Activated CD4-positive, CD25-positive, alpha-beta regulatory T cell (primary cell): ENCODE results near the gene NPAS3.

ENCODE experiments used
- DNase-seq, 4 experiments: peaks; one replicate each; lab custom pipeline; 2025; lab: John Stamatoyannopoulos, UW

Gene NPAS3

GRCh38 chr14:32938719-32939253, at the start of gene NPAS3:
Gene NPAS3 (plus strand): TSS chr14:32938879.
- DNase-seq: no peak

GRCh38 chr14:32896979-32897697, 41.5 kb upstream of the NPAS3 start:
- DNase-seq: no peak

GRCh38 chr14:32897698-32898064, 41.0 kb upstream of the NPAS3 start:
- DNase-seq: no peak

GRCh38 chr14:32898876-32899275, 39.8 kb upstream of the NPAS3 start:
- no peak for DNase-seq

- no peak for DNase-seq
Observed at GRCh38 chr14:32900547-32900946, 38.1 kb upstream of the NPAS3 start.

GRCh38 chr14:32905013-32905412, 33.7 kb upstream of the NPAS3 start:
- no peak for DNase-seq

- no peak for DNase-seq
Observed at GRCh38 chr14:32906672-32907071, 32.0 kb upstream of the NPAS3 start.

- no peak for DNase-seq
Observed at GRCh38 chr14:32908196-32909084, 30.2 kb upstream of the NPAS3 start.

- no peak for DNase-seq
Observed at GRCh38 chr14:32913725-32914124, 25.0 kb upstream of the NPAS3 start.

- no peak for DNase-seq
Observed at GRCh38 chr14:32914391-32914790, 24.3 kb upstream of the NPAS3 start.

GRCh38 chr14:32920696-32921276, 17.9 kb upstream of the NPAS3 start:
- no peak for DNase-seq

- no peak for DNase-seq
Observed at GRCh38 chr14:32925439-32925838, 13.2 kb upstream of the NPAS3 start.

- DNase-seq: no peak
Observed at GRCh38 chr14:32932302-32932913, 6.3 kb upstream of the NPAS3 start.

GRCh38 chr14:32932914-32933628, 5.6 kb upstream of the NPAS3 start:
- no peak for DNase-seq

GRCh38 chr14:32933629-32934072, 5.0 kb upstream of the NPAS3 start:
- DNase-seq: no peak

- DNase-seq: no peak
Observed at GRCh38 chr14:32934073-32934880, 4.4 kb upstream of the NPAS3 start.

- DNase-seq: no peak
Observed at GRCh38 chr14:32934881-32935633, 3.6 kb upstream of the NPAS3 start.

GRCh38 chr14:32939254-32940065, 781 bp downstream of the NPAS3 start:
- DNase-seq: no peak

- DNase-seq: no peak
Observed at GRCh38 chr14:32940066-32940651, 1.5 kb downstream of the NPAS3 start.
